HG02840 (cell line): ENCODE data around the gene MPRIP.

ENCODE experiments used
- ATAC-seq: cut with Tn5 transposase; IDR thresholded peaks from one replicate; pipeline ENCODE4 v1.9.1; 2021; ENCODE audit warnings: mild to moderate bottlenecking, moderate library complexity, moderate number of reproducible peaks; ENCODE audit not compliant: unreplicated experiment, low FRiP score

Gene MPRIP

DNA sequence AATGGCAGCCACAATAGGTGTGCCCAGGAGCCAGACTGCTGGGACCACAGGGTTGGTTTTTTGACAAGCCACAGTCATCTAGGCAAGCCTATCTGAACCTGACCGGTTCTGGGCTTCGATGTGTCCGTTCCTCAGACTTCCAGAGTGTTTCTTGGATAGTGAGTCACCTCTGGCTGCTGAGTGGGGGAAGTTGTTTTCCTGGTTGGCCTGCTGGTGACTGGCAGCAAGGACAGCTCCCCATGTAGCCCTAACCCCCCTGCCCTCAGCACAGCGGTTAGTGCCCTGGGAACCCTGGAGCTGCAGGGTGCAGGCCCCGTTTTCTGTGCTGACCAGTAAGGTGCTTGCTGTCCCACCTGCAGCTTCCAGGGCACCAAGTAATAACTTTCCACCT is 98.3 kb downstream of the MPRIP start:
- ATAC-seq = no peak

DNA sequence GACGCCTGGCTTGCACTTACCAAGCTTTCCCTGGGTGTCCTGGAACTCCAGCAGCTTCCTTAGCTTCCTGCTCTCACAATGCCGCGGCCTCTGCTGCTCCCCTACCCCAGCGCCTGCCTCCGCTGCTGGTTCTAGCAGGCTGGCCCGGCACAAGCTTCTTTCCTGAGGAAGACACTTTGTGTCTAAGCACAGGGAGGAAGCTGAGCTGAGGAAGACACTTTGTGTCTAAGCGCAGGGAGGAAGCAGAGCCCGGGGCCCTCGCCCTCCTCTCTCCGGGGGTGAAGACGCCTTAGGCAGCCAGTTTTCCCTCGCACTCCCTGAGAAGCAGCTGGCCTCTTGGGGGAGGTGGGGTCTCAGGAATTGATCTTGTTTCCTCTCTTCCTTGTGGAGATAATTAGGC is 99.0 kb downstream of the MPRIP start:
- ATAC-seq = no peak

DNA sequence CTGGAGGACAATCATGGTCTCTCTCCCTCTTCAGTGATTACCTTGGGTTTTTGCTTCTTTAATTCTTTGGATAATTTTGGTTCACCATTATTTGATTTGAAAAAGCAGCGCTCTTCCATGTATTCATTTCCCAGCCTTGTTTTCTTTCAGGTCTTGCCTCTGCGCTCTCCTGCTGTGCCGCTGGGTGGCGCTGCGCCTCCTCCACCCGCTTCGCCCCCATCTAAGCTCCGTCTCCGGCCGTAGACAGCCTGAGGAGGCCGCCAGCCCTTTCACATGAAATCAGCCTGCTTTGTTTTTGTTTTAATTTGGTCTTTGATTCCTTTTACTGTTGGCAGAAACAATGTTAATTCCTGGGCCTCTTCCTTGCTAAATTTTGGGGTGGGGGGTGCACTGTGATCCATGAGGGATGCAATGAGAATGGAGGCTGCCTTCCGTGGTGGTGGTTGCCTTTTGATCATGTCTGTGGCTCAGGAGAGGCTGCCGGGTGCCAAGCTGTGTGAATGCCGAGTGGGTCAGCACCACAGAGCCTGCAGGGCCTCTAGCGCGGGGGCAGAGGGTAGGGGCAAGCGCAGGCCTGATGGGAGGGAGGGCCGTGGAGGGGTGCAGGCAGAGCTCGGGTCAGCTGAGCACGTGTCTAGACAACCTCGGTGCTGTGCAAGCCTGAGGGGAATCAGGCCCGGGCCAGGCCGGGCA is 99.7 kb downstream of the MPRIP start:
- ATAC-seq = no peak

DNA sequence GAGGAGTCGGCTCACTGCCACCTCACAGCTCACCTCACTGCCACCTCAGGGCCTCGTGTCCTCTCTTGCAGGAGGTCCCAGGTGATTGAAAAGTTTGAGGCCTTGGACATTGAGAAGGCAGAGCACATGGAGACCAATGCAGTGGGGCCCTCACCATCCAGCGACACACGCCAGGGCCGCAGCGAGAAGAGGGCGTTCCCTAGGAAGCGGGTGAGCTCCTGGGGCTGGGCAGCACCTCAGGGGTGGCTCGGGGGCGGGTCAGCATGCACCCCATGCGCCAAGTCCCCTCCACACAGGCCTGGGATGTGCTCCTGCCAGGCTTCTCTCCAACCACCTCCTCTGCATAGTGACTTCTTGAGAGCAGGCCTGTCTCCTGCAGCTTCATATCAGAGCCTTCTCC is 100.3 kb downstream of the MPRIP start:
- no peak for ATAC-seq

DNA sequence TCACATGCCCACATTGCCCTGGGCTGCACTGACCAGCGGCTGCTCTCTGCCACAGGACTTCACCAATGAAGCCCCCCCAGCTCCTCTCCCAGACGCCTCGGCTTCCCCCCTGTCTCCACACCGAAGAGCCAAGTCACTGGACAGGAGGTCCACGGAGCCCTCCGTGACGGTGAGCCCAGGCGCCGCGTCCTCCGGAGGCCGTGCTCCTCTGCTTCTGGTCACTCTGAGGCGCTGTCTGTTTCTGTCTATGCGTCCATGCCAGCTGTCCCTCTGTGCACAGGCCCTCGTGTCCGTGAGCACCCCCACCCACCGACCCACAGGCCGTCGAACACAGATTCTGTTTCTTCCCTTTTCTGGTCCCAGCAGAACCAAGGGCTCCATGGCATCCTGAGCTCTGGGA is 101.2 kb downstream of the MPRIP start:
- ATAC-seq = no peak

DNA sequence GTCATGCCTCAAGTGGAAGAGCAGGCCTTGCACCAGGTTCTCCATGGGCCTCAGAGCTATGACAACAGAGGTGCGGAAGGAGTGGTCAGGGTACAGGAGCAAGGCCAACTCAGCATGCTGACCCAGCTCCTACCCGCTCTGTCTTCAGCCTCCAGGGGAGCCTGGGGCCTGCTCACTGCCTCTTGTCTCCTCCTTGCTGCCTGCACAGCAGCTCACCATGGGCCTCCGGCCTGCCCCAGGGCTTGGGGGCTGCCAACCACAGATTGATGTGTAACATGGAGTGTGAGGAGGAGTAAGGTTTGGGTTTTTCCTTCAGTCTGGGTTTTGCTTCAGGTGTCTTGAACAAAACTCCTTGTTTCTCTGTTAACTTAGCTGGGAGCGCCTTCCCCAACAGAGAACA is 101.8 kb downstream of the MPRIP start:
- ATAC-seq = no peak

DNA sequence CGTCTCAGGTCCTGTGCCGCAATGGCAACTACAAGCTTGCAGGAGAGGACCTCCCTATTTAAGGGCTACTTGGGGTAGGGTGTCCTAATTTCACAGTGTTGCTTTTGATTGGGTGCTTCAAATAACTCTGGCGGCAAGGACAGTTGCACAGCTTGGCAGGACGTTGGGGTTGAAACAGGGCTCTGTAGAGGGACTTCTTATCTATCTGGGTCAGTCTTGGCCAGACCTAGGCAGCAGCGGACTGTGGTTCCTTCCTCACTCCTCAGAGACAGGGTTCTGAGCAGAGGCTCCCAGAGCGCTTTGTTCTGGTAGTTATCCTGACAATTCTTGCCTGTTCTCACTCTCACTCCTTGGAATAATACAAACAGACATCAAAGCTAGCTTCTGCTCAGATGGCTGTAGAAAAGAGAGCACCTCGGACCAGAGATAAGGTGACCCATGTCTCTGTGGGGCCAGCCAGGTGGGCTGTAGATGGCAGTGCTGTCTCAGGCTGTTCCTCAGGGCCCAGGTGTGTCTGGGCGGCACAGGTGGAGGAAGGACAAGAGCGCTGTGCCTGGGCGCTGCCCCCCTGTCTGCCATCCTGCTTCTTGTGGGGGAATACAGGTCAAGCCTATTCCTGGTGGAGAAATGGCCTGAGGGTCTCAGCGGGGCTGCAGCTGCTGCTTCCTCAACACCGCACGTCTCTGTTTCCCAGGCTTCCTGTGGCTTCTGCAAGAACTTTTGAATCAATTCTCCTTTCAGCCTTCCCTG is 102.8 kb downstream of the MPRIP start:
- no peak for ATAC-seq

DNA sequence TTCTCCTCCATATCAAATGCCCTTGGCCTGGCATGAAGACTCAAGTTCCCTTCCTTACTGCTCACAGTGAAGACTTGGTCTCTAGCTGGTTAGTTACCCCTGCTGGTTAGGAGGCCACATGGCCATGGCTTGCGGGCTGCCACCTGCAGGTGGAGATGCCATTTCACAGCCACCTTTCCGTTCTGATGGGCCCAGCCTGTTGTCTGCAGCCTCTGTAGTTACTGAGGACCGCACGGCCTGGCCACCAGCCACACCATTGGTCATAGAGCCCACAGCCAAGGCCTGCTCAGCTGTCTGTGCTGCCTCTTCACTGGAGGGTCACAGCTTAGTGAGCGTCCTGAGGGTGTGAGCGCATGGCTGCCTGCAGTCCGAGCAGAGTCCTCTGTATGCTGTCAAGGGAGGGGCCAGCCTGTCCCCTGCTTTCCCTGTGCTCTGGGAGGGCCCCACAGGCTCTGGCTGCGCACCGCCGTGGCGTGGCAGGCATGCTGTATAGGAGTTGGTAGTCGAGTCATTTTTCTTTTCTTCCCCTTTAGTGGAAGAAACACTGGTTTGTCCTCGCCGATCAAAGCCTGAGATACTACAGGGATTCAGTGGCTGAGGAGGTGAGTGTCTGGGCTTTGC is 104.6 kb downstream of the MPRIP start:
- ATAC-seq = no peak

DNA sequence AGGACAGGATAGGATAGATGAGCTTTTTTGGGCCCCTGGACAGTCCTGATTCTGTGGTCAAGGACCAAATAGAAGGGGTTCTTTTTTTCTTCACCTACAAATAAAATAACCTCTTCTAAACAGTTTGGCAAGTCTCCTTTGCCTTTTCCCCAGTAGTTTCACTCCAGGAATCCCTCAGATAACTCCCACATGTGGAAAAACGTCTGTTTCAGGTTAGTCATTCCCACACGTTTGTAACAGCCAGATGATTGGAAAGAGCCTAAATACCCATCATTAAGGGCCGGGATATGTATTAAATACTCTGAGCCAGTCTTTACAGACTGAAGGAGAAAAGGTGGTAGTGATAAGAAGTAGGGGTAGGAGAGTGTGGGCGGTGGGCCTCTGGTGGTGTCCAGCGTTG is 105.6 kb downstream of the MPRIP start:
- no peak for ATAC-seq

DNA sequence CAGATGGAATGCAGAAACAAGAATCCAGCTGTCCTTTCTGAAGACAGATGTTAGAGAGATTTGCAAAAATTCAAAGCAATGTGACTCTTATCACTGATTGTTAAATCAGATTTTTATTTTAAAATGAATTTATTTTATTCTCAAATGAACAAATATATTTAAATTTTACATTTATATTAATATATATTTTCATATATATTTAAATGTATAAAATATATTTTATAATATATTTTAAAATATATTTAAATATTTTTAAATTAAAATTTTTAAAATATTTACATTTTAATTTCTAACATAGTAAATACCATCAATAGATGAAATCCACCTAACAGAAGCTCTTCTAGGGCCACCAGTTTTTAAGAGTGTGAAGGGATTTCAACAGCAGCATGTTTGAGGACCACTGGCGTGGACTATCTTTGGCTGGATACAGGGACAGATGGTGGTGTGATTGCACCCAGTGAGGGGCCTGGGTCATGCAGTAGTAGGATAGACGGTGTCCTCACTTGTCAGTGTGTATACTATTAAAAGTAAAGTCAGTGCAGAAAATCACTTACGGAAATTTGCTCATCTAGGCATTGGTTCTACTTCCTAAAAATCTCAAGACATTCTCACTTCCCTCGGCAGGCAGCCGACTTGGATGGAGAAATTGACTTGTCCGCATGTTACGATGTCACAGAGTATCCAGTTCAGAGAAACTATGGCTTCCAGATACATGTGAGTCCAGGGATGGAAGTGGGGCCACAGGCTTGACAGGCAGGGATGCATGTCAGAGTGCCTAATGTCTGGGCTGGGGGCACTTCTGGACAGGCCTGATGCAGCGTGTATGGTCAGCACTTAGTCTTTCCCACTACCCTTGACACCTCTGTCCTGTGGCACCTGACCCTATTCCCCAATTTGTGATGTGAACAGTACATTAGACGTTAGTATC is 107.5 kb downstream of the MPRIP start:
- no peak for ATAC-seq

DNA sequence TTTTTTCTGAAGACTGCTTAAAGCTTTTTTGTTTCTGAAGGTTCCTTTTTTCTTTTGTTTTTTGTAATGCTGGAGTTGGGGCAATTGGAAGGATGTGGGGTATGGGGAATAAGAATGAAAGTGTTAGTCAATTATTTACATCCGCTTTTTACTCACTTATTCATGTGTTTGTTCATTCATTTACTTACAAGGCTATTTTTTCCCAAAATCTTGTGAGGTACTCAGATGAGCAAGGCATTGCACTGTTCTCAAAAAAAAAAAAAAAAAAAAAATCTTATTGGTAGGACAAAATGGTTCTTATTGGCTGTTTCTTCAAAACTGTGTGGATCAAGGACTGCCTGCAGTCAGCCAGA is 108.2 kb downstream of the MPRIP start:
- no peak for ATAC-seq

DNA sequence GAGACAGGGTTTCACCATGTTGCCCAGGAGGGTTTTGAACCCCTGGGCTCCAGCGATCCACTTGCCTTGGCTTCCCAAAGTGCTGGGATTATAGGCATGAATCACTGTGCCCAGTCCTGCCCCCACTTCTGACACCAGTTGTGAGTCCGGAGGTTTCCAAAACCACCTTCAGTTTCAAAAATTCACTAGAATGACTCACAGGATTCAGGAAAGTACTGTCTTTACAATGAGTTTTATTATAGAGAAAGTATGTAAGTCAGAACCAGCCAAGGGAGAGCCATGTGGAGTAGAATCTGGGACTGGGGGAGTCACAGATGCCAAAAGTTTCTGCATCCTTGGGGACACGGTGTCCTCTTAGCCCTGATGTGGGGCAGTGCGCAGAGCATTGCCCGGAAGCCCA is 108.8 kb downstream of the MPRIP start:
- no peak for ATAC-seq

DNA sequence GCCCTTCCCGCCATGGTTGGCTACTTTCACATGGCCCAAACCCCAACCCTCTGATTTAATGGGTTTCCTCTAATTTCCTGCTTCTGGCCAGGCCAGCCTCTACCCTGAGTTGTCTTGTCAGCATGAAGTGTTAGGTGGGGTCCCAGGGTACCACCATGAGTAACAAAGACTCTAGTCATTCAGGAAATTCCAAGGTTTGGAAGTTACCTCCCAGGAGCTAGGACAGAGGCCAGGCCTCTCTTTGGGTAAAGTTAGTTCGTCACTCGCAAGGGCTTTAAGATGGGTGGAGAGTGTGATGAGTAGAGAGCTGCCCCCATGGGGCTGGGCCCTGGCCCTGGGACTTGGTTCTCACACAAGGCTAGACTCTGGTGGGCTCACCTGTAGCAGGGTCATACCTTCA is 109.3 kb downstream of the MPRIP start:
- no peak for ATAC-seq

DNA sequence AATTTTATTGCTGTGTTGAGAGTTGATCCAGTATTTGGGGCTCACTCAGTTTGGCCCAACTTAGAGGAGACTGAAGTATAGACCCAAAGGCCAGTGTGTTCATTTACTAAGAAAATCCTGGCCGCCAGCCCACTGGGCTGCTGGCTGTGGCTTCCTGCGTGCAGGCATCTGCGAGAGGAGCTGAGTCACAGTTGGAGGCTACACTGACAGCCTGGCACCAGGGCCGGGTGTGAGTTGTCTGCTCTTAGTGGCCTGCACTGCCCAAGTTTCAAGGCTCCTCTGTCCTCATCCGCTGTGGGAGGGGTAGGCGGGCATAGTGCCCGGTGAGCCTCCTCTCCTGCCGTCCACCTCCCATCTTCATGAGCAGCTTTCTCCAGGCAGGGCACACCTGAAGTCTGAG is 109.7 kb downstream of the MPRIP start:
- ATAC-seq = no peak

DNA sequence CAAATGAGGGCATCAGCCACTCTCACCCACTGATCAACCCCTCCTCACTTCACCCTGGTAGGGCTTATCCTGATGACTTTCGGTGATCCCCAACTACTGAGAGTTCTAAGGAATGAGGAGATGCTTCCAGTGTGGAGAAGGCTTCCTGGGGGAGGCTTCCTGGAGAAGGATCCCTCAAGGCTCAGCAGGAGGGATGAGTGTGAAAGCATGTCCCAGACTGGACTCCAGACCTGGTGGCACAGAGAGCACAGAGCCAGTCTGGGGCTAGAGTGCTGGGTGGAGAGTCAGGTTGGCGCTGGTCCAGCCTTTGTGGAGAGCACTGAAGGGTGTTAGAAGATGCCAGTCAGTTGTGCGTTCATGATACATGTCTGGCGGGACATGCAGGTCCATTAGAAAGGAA is 110.1 kb downstream of the MPRIP start:
- no peak for ATAC-seq

DNA sequence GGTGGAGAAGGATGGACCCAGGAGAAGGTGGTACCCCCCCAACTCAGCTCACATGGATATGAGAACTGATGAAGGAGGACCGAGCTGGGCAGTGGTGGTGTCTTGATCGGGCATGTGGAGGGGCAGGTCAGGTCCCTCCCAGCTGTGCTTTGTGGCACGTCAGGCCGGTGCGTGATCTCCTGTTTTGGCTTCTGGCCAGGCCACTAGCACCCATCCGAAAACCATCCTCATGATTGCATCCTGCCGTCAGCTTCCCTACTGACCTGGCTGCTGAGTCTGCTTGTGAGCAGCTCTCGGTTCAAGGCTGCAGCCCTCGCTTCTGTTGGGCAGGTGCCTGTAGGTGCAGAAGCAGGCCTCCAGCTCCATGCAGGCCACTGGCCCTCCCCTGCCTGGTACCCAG is 110.8 kb downstream of the MPRIP start:
- no peak for ATAC-seq

DNA sequence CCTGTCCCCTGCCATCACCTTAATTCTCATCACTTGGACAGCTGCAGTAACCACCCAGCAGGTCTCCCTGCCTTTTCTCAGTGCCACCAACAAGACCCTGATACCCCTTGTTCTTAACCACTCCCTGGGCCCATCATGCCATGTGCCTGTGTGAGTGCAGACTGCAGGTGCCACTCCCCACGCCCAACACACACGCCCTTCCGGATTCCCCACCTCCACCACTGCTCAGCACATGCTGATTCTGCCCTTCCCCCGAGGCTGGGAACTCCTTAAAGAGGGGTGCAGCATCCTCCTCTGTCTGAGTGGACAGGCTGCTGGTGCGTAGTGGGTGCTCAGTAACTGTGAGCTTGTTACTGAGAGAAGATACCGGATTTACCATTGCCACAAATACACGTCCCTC is 111.5 kb downstream of the MPRIP start:
- no peak for ATAC-seq

DNA sequence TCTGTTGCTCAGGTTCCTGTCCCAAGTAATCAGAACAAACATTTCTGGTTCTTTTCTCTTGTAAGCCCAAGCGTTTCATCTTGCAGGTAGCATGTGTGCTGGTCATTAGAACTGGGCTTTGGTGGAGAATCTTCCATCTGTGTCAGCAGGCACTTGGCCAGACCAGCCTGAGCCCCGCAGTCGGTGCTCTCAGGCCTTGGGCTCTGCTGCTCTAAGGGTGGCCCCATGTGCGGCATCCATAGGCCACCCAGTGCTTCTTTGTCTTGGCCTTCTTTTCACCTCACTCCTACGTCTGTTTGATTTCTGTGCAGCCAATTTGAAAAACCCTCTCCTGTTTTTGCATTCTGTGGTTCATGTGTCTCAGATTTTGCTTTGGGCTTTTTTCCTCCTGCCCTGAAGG is 112.3 kb downstream of the MPRIP start:
- no peak for ATAC-seq

DNA sequence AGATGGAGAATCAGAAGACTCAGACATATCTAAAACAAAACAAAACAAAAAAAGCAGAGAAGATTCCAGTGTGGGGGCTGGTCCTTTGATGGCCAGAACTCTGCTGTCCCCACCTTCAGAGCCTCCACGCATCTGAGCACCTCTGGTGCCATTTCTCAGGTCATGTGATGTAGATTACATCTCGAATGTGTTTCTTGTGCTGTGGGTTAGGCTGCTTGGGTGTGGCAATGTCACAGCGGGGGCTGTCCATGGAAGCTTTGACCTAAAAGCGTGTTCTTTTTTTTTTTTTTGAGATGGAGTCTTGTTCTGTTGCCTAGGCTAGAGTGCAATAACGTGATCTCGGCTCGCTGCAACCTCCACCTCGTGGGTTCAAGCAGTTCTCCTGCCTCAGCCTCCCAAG is 112.7 kb downstream of the MPRIP start:
- ATAC-seq = no peak

DNA sequence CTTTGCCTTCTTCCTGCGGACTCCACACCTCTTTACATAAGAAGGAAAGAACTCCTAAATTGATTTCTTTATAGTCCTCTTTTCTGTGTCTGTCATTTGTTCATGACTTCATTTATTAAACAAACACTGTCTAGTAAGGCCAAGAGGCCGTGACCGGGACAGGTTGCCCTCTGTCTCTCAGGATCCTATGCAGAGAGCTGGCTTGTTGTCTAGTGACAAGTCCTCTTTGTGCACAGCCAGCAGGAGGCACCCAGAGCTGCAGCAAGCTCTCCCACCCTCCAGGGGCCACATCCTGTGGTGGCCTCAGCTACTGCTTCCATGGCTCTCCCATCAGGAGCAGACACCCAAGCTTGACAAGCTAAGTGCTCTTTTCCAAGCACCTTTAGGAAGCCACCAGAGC is 113.3 kb downstream of the MPRIP start:
- no peak for ATAC-seq

DNA sequence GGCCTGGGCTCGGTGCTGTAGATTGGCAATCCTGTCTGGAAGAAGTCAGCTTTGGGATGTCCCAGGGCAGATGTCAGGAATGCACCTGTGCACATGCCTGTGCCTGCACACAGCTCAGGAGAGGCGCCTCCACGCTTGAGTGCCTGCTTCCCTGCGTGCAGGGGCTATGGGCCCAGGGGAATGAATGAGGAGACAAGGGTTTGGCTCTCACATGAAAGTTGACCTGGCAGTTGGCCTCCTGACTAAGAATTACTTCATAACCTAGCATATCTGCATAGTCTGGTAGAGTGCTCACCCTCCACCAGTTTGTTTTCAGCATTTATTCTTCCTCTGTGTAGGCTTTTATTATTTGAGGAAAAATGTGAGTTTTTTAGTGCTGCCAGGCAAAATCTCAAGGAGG is 113.8 kb downstream of the MPRIP start:
- ATAC-seq = no peak
